ACC112 (cell line): ENCODE measurements around the gene TTC31.

Experiments used
- H2AFZ ChIP-seq: fragments of 200-600 bp; sonication (generic); one replicate; pipeline ENCODE4 v1.6.0; 2017; ENCODE audit warnings: antibody characterized with exemption, low read length; ENCODE audit not compliant: unreplicated experiment
- H3K27ac ChIP-seq: fragments of 200-600 bp; sonication (generic); 2 replicates; pipeline ENCODE4 v1.5.1; 2014; ENCODE audit warnings: low read depth, mild to moderate bottlenecking, antibody characterized with exemption, low read length, moderate library complexity
- H3K27me3 ChIP-seq: fragments of 200-600 bp; sonication (generic); 2 replicates; pipeline ENCODE4 v1.6.1; 2014; ENCODE audit warnings: mild to moderate bottlenecking, antibody characterized with exemption, low read length, moderate library complexity, mixed read lengths; ENCODE audit not compliant: insufficient read depth
- H3K36me3 ChIP-seq: fragments of 200-600 bp; sonication (generic); 2 replicates; pipeline ENCODE4 v1.6.1; 2016; ENCODE audit warnings: mild to moderate bottlenecking, antibody characterized with exemption, low read length, moderate library complexity, mixed read lengths; ENCODE audit not compliant: insufficient read depth
- H3K4me1 ChIP-seq: fragments of 200-600 bp; sonication (generic); one replicate; pipeline ENCODE4 v1.6.1; 2016; ENCODE audit warnings: low read length, mixed read lengths; ENCODE audit not compliant: insufficient read depth, unreplicated experiment, control insufficient read depth
- H3K4me3 ChIP-seq: fragments of 200-600 bp; sonication (generic); 2 replicates; pipeline ENCODE4 v1.5.1; 2014; ENCODE audit warnings: mild to moderate bottlenecking, low read depth, low read length
- H3K79me2 ChIP-seq: fragments of 200-600 bp; sonication (generic); one replicate; pipeline ENCODE4 v1.6.0; 2016; ENCODE audit warnings: low read length; ENCODE audit not compliant: control insufficient read depth, unreplicated experiment, insufficient read depth

Gene TTC31

DNA sequence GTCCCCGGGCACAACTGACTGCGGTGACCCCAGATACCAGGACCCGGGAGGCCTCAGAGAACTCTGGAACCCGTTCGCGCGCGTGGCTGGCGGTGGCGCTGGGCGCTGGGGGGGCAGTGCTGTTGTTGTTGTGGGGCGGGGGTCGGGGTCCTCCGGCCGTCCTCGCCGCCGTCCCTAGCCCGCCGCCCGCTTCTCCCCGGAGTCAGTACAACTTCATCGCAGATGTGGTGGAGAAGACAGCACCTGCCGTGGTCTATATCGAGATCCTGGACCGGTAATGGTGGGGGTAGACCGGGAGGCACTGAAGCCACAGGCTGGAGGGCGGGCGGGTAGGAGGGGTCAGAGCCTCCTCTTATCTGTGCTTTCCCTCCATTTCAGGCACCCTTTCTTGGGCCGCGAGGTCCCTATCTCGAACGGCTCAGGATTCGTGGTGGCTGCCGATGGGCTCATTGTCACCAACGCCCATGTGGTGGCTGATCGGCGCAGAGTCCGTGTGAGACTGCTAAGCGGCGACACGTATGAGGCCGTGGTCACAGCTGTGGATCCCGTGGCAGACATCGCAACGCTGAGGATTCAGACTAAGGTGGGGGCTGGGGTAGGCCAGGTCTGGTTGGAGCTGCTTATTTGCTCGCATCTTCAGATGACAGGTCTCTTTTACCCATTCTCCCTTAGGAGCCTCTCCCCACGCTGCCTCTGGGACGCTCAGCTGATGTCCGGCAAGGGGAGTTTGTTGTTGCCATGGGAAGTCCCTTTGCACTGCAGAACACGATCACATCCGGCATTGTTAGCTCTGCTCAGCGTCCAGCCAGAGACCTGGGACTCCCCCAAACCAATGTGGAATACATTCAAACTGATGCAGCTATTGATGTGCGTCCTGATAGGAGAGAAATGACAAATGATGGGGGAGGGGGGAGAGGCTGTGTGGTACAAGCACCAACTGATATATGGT, 47.6 kb downstream of the TTC31 start:
- Histone ChIP-seq H3K27me3 (no peaks in the 10 kb centered on the region), H2AFZ (peak overlapping the region; percentile 57), H3K4me1 (peaks cover 22% of the 10 kb centered on the region), H3K36me3 (peaks cover 18% of the 10 kb centered on the region; the same call in 1 of the 2 replicates), H3K27ac (peak overlapping the region; percentile 67), H3K79me2 (peaks cover 37% of the 10 kb centered on the region), H3K4me3 (peak overlapping the region; percentile 96)

DNA sequence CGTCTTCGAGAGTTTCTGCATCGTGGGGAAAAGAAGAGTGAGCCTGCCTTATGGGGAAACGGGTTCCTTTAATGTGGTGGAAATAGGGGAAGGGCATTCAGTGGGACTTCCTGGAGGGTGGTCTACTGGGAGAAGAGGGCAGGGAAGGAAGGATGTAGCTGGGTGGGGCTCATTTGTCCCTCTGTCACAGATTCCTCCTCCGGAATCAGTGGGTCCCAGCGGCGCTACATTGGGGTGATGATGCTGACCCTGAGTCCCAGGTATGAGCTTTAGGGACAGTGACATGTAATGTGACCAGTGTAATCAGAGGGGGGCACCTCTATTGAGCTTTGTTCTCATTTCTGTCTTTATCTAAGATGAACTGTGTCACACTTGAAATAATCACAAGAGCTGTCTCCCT, 48.8 kb downstream of the TTC31 start:
- H3K36me3 ChIP-seq, result peaks cover 10% of the 10 kb centered on the region; the same call in 1 of the 2 replicates
- H3K27me3 ChIP-seq, result no peaks in the 10 kb centered on the region
- peak overlapping the region; percentile 67 for H3K27ac ChIP-seq
- peaks cover 37% of the 10 kb centered on the region for H3K79me2 ChIP-seq
- H3K4me1 ChIP-seq, result peaks cover 22% of the 10 kb centered on the region
- H2AFZ ChIP-seq, result no peak overlapping the region
- H3K4me3 ChIP-seq, result peak overlapping the region; percentile 96

GRCh38 chr2:74532222-74532621, 49.3 kb downstream of the TTC31 start:
- Histone ChIP-seq H3K4me1 (peaks cover 22% of the 10 kb centered on the region), H3K4me3 (peak overlapping the region; percentile 96; the same call in 1 of the 2 replicates), H3K27ac (peak overlapping the region; percentile 67; the same call in 1 of the 2 replicates), H3K36me3 (peaks cover 4% of the 10 kb centered on the region; the same call in 1 of the 2 replicates), H2AFZ (no peak overlapping the region), H3K79me2 (peaks cover 34% of the 10 kb centered on the region), H3K27me3 (no peaks in the 10 kb centered on the region)

GRCh38 chr2:74533464-74533863, 50.6 kb downstream of the TTC31 start:
- Histone ChIP-seq H3K27ac (no peak overlapping the region), H2AFZ (no peak overlapping the region), H3K4me1 (peaks cover 14% of the 10 kb centered on the region), H3K4me3 (no peak overlapping the region), H3K27me3 (no peaks in the 10 kb centered on the region), H3K79me2 (peaks cover 26% of the 10 kb centered on the region), H3K36me3 (peaks cover 7% of the 10 kb centered on the region; the same call in 1 of the 2 replicates)

- H2AFZ ChIP-seq, result no peak overlapping the region
- peaks cover 11% of the 10 kb centered on the region; the same call in 1 of the 2 replicates for H3K36me3 ChIP-seq
- no peak overlapping the region for H3K27ac ChIP-seq
- no peak overlapping the region for H3K4me3 ChIP-seq
- peaks cover 19% of the 10 kb centered on the region for H3K79me2 ChIP-seq
- peaks cover 12% of the 10 kb centered on the region for H3K4me1 ChIP-seq
- no peaks in the 10 kb centered on the region for H3K27me3 ChIP-seq
Measured at GRCh38 chr2:74534411-74534810, 51.5 kb downstream of the TTC31 start.

- Histone ChIP-seq H3K79me2 (peaks cover 15% of the 10 kb centered on the region), H3K27me3 (no peaks in the 10 kb centered on the region), H3K4me1 (peaks cover 12% of the 10 kb centered on the region), H3K36me3 (peaks cover 11% of the 10 kb centered on the region; the same call in 1 of the 2 replicates), H3K27ac (no peak overlapping the region), H3K4me3 (no peak overlapping the region), H2AFZ (no peak overlapping the region)
Measured at GRCh38 chr2:74535440-74535965, 52.6 kb downstream of the TTC31 start.

- H3K4me3 ChIP-seq, result no peak overlapping the region
- no peak overlapping the region for H3K27ac ChIP-seq
- H2AFZ ChIP-seq, result no peak overlapping the region
- peaks cover 18% of the 10 kb centered on the region for H3K36me3 ChIP-seq
- H3K4me1 ChIP-seq, result peaks cover 7% of the 10 kb centered on the region
- no peaks in the 10 kb centered on the region for H3K27me3 ChIP-seq
- H3K79me2 ChIP-seq, result peaks cover 11% of the 10 kb centered on the region
Measured at GRCh38 chr2:74536166-74536950, 53.5 kb downstream of the TTC31 start.

- H3K27ac ChIP-seq, result no peak overlapping the region
- H3K4me3 ChIP-seq, result no peak overlapping the region
- H3K4me1 ChIP-seq, result no peaks in the 10 kb centered on the region
- H3K36me3 ChIP-seq, result peaks cover 18% of the 10 kb centered on the region
- no peaks in the 10 kb centered on the region for H3K27me3 ChIP-seq
- no peak overlapping the region for H2AFZ ChIP-seq
- H3K79me2 ChIP-seq, result peaks cover 6% of the 10 kb centered on the region
Measured at GRCh38 chr2:74537140-74537539, 54.3 kb downstream of the TTC31 start.

DNA sequence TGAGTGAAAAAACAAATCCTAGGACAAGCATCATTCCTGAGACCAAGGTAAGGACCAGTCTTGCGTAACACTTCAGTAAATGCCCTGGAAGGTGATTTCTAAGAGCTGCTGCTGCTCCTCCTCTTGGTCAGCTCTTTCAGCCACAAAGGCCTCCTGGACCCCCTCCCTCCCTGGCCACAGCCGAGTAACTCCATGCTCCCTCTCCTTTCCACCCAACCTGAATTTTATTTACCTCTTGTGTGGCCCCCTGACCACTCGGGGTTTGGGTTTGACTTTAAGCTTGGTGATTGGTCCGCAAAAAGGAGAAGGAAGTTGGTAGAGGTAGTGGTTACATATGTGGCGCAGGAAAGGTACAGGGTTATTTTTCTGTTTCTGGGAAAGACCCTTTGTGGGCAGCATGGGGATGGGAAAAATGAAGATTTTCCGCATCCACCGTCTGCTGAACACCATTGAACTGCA, 56.0 kb downstream of the TTC31 start:
- H3K79me2 ChIP-seq, result peaks cover 6% of the 10 kb centered on the region
- H3K27ac ChIP-seq, result no peak overlapping the region
- peaks cover 18% of the 10 kb centered on the region for H3K36me3 ChIP-seq
- no peak overlapping the region for H2AFZ ChIP-seq
- no peaks in the 10 kb centered on the region for H3K27me3 ChIP-seq
- H3K4me3 ChIP-seq, result no peak overlapping the region
- H3K4me1 ChIP-seq, result no peaks in the 10 kb centered on the region

- no peak overlapping the region for H3K4me3 ChIP-seq
- no peaks in the 10 kb centered on the region for H3K4me1 ChIP-seq
- no peak overlapping the region for H2AFZ ChIP-seq
- H3K27ac ChIP-seq, result no peak overlapping the region
- peaks cover 16% of the 10 kb centered on the region for H3K36me3 ChIP-seq
- no peaks in the 10 kb centered on the region for H3K27me3 ChIP-seq
- H3K79me2 ChIP-seq, result peaks cover 7% of the 10 kb centered on the region
Measured at GRCh38 chr2:74540291-74540690, 57.4 kb downstream of the TTC31 start.
